ENCODE data around the gene MMP25. TPM values are rescaled to one million over a fixed set of nuclear protein-coding genes. Genes with fewer than 3 reads are reported as not detected.
A peak's percentile ranks its signal among the peaks of the same experiment; 100 is the strongest.

Gene MMP25, protein sequence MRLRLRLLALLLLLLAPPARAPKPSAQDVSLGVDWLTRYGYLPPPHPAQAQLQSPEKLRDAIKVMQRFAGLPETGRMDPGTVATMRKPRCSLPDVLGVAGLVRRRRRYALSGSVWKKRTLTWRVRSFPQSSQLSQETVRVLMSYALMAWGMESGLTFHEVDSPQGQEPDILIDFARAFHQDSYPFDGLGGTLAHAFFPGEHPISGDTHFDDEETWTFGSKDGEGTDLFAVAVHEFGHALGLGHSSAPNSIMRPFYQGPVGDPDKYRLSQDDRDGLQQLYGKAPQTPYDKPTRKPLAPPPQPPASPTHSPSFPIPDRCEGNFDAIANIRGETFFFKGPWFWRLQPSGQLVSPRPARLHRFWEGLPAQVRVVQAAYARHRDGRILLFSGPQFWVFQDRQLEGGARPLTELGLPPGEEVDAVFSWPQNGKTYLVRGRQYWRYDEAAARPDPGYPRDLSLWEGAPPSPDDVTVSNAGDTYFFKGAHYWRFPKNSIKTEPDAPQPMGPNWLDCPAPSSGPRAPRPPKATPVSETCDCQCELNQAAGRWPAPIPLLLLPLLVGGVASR
- total RNA-seq = 0.05 TPM in 2 replicates
- 2.2 TPM for polyA plus RNA-seq (2012)

DNA sequence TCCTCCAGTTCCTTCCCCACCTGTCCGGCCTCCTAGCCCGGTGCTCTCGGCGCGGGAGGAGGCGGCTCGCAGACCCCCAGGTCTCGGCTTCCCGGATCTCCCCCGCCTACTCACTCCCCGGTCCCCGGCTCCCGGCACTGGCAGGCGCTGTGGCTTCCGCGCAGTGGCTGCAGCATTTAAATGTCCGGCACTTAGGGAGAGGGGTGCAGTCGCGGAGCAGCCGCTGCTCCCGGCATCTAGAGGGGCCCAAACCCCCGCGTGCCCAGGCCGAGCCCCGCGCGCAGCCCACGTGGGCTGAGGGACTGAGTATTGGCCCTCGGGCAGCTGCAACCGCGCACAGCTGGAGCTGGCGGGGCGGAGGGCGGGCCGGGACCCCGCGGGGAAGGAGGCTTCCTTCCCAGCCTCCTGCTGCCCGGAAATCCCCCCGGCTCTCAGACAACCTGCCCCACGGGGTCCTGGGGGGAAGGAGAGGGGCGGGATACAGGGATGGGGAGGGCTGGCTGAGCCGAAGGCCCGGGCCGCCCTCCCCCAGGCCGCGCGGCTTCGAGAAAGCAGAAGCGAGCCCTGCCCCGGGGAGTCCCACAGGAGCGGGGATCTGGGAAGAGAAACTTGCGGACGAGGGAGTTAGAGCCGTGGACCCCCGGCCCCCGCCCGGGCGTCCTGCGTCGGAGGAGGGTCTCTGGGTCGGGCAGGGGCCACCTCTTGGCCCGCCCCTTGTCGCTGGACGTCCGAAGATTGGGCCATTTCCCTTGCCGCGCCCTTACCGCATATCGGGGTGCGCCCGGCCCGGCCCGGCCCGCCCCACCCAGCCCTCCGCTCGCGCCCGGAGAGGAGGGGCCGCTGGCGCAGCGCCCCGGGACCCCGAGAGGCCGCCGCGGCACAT lies at the start of gene MMP25:
Gene MMP25 (plus strand): TSS at position 804 of the 883 bp plus-strand sequence. CDS start 357 bp downstream, outside the sequence.
- DNase-seq (ENCODE audit: low read depth) = no peak

DNA sequence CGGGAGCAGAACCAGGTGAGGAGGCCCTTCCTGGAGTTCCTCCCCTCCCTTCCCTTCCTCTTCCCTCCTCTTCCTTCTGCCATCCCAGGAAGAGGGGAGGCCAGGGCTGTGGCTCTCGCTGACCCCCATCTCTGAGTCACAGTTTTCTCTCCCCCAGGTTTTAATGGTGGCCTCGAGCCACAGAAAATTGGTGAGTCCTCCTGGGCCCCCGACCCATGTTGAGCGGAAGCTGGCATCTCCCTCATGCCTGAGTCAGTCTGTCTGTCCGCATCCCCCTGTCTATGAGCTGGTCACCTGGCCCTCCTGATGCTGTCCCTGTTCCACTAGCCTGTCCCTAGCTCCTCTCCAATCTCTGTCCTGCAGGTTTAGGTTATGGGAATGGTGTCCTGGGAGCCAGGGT lies 46.4 kb upstream of the MMP25 start:
- no peak for DNase-seq (ENCODE audit: low read depth)

DNA sequence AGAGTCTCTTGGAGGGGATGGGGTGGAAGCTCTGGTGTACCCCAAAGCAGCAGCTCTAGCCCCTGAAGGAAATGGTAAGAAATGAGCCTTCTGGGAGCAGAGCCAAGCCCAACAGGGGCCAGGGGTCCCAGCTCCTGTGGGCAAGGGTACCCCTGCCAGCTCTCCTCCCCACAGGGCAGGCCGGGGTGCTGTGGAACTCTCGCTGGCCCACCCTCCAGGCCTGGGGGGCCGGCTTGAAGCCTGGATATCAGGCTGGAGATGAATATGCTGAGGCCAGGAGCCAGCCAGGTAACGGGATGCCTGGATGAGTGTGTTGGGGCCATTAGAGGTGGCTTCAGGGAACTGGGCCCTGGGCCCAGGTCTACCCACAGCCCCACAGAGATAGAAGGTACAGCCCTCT lies 45.8 kb upstream of the MMP25 start:
- DNase-seq (ENCODE audit: low read depth) = no peak

DNA sequence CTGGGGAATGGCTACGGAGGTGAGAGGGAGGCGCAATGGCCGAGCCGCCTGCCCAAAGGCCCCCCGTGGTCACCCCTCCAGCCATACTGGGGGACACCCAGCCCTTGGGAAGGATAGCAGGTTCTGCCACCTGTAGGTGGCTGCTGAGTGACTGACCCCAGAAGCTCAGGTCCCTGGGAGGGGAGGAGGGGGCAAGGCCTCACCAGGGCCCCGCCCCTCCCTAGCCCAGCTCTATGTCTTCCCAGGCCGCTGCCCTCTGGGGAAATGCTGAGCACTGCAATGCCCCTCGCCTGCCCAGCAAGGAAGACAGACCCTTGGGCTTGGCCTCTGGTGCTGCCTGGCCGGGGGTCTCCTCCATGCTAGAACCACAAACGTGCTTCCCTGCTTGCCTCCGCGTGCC lies 45.0 kb upstream of the MMP25 start:
- no peak for DNase-seq (ENCODE audit: low read depth)

DNA sequence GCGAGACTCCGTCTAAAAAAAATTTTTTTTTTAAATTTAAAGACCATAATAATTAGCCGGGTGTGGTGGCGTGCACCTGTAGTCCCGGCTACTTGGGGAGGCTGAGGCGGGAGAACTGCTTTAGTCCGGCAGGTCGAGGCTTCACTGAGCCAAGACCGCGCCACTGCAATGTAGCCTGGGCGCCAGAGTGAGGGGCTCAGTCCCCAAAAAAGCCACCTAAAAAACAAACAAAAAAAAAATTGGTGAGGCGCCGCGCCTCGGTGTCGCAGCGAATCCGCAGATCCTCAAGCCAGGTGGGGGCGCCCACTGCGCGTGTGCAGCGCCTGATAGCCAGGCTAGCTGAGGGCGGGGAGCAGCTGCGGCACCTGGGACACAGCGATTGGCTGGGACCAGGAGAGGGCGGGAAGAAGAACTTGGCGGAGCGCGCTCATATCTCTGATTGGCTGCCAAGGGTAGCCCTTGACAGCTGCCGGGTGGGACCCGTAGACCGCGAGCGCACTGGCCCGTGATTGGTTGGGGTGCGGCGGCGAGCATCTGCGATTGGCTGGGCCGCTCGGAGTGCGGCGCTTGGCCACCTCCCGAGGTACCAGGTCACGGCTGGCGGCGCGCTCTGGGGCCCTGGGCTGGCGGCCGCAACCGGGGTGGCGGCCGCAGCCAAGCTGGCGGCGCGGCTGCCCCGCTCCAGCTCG lies 42.6 kb upstream of the MMP25 start:
- DNase-seq (ENCODE audit: low read depth) = peak; percentile 99

DNA sequence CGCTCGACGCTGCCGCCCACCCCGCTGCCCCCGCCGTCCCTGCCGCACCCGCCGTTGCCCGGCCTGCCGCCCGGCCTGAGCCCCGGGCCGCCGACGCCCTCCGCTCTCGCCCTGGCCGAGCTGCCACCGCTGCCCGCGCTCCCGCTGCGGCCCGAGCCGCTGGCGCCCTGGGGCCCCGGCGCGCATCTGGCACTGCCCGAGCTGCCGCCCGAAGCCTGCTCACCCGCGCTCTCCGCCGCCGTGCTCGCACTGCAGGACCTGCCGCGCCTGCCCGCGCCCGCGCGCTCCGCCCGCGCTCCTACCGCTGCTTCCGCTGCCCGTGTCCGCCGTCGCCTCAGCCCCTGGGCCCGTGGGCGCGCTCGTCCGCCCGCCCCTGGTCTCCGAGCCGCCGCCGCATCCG lies 42.0 kb upstream of the MMP25 start:
- DNase-seq (ENCODE audit: low read depth) = no peak

DNA sequence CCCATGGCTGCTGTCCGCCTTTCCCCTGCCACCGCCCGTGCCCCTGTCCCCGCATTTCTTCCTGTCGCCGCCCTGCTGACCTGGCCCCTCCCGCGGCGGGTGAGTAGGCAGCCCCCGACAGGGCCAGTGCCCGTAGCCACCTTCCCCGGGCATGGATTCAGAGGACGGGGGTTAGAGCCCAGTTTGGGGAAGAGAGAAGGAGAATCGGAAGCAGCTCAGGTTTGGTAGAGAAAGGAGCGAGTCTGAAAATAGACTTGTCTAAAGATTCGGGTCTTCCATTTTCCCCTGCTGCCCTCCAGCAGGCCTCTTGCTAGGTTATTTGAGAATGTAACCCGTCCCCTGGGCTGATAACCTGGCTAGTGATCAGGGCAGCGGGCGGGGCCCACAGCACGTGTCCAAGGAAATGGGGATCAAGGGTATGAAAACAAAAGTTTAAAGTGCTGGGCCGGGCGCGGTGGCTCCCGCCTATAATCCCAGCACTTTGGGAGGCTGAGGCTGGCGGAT lies 41.5 kb upstream of the MMP25 start:
- DNase-seq (ENCODE audit: low read depth) = no peak

DNA sequence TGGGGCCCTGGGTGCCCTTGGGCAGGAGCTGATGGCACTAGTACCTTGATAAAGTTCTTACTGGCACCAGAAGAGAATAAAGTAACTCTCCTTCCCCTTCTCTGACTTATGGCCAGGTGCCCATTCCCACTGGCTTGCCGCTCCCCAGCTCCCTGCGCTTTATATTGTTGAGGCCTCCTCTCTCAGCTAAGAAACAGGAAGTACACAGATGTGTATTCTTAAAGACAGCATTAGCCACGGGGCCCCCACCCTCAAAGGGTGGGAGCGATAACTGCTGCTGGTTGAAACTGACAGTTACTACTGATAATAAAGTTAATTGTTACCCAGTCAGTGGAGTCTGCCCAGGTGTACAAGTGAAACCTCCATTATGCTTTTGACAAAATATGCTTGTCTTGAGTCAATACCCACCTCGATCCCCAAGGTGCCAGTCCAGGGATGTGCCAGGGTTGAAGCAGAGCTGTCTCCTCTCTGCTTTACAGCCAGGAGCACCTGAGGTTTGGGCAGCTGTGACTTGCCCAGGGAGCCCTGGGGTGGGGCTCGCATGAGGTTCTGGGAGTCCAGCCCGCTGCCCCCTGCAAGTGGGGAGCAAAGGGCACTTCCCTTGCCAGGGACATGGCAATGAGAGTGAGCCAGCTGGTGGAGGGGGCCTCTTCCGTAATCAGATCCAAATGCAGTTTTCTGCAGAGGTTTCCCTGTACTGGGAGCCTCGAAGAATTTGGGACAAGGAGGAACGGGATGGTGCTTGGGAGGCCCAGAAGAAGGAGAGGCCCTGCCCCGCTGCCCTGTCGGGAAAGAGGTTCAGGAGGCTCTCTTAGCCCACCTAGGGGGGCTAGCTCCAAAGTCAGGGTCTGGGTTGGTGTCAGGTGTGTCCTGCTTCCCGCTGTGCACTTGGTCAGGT lies 39.1 kb upstream of the MMP25 start:
- DNase-seq (ENCODE audit: low read depth) = no peak

DNA sequence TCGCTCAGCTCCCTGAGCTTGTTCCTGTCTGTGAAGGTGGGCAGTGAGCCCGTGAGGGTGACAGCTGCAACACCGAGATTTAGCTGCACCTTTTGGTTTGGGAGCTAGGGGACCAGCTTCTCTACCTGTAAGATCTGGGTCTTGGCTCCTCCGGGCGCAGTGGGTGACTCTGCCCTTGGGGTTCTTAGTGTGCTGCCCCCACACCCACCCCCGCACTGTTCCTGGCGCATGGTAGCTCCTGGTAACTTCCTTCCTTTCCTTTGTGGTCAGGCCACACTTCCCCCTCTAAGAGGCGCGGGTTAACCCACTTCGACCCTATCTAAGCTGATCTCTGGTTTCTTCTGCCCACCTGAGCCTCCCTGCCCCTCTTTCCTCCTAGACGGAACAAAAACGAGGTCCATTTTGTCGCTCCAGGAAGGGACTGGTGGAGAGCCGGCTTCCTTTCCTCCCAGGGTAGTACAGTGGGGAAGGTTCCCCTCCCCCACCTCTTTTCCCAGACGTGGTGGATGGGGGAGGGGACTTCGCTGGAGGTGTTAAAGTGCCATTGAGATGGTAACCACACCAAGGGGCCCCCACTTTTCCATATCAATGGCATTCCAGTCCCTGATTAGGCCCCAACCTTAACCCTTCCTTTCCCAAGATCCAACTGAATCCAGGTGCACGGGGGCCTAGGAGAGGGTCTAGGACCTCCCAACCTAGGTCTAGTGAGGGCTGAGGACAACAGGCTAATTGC lies 38.2 kb upstream of the MMP25 start:
- DNase-seq (ENCODE audit: low read depth) = no peak

DNA sequence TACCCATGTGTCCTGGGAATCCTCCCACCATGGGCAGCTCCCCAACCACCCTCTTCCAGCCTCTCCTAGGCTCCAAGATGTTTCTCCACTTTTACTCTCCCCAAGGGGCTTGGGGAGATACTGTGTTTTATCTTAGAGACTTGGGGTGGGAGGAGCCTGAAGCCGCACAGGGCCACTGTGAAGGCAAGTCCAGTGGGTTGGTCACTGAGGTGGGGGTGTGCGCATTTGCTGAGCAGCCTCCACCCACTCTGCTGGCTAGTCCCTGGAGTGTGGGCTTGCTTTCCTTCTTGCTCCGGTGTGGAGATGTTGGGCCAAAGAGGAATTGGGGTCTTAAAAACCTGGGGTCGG lies 37.7 kb upstream of the MMP25 start:
- DNase-seq (ENCODE audit: low read depth) = no peak

DNA sequence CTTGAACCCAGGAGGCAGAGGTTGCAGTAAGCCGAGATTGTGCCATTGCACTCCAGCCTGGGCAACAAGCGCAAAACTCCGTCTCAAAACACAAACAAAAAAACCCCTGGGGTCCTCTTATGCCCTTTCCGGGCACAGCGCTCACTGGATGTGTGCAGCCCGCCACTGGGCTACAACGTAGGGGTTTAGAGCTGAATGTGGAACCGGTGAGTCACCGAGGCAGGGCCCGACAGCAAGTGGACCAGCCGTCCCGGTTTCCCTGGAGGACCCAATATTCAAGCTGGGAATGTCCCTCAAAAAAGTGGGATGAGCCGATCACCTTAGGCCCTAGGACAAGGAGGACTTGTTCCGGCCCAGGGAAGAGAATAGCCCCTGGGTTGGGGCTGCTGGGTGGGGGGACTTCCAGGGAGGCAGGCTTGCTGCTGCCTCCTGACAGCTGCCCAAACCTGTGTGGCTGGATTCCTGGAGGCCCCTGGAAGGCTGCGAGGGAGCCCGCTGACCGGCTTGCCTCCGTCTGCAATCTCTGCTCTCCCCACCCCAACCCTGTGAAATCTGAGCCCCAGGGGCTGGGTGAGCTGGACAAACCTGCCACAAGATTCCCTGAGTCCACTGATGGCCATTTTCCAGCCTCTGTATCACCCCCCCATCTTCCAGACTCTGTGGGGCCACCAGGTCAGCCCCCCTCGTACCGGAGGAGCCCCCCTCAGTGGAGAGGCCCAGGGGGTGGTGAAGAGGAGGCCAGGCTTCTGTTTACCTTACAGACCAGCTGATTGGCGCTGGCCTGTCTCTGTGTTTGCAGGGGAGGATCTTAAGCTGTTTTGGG lies 36.6 kb upstream of the MMP25 start:
- no peak for DNase-seq (ENCODE audit: low read depth)

DNA sequence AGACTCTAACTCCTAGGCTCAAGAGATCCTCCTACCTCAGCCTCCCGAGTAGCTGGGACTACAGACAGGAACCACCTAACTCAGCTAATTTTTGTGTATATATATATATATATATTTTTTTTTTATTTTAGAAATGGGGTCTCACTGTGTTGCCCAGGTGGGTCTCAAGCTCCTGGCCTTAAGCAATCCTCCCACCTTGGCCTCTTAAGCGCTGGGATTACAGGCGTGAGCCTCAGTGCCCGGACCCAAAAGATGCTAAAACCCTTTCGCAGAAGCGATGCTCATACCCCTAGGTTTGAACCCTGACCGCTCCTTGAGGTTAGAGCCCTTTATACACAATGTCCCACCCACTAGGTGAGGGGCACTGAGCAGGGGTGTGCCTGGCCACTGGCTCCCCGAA lies 35.9 kb upstream of the MMP25 start:
- no peak for DNase-seq (ENCODE audit: low read depth)

DNA sequence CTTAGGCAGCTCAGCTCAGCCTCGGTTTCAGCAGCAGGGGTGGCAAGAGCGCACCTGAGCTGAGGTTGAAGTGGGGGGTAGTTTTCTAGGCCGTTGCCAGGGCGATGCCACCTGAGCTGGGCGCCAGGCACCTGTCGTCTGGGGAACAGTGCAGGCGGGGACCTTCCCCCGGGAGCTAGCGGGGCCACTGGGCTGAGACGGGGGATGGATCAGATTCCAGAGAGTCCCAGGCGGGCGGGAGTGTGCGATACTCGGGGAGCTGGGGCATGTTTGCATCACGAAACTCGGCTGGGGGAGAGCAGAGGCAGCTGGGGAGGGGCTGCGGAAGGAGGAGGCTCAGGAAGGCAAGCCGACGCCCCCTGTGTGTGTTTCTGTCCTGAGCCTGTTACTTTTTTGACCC lies 34.1 kb upstream of the MMP25 start:
- no peak for DNase-seq (ENCODE audit: low read depth)

DNA sequence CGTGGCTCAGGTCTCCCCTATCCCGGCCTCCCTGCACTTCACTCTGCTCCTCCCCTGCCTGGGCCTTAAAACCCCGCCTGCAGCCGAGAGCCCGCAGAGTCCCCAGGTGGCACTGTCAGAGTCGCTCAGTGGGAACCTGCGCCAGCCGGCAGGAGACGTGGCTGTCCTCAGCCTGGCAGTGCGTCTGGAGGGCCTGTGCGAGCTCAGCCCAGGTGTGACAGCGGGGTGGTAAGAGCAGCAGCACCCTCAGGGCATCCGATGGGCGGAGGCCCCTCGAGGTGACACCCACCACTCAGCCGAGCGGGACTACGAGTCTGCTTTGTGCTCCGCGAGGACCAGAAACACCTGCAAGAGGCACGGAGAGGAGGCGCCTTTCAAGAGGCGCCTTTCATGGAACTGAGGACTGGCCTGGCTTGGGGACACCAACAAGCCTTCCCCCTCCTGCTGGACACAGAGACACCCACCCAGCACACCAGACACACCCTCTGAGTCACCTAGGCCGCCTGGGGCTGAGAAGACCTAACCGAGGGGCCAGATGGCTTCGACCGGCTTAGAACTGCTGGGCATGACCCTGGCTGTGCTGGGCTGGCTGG lies 33.4 kb upstream of the MMP25 start, which contains the start of gene CLDN9:
Gene CLDN9 (plus strand): TSS at position 96 of the 593 bp plus-strand sequence. CDS start 440 bp downstream, at position 536.
- no peak for DNase-seq (ENCODE audit: low read depth)

DNA sequence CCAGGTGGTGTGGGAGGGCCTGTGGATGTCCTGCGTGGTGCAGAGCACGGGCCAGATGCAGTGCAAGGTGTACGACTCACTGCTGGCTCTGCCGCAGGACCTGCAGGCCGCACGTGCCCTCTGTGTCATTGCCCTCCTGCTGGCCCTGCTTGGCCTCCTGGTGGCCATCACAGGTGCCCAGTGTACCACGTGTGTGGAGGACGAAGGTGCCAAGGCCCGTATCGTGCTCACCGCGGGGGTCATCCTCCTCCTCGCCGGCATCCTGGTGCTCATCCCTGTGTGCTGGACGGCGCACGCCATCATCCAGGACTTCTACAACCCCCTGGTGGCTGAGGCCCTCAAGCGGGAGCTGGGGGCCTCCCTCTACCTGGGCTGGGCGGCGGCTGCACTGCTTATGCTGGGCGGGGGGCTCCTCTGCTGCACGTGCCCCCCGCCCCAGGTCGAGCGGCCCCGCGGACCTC lies 32.8 kb upstream of the MMP25 start:
- no peak for DNase-seq (ENCODE audit: low read depth)

DNA sequence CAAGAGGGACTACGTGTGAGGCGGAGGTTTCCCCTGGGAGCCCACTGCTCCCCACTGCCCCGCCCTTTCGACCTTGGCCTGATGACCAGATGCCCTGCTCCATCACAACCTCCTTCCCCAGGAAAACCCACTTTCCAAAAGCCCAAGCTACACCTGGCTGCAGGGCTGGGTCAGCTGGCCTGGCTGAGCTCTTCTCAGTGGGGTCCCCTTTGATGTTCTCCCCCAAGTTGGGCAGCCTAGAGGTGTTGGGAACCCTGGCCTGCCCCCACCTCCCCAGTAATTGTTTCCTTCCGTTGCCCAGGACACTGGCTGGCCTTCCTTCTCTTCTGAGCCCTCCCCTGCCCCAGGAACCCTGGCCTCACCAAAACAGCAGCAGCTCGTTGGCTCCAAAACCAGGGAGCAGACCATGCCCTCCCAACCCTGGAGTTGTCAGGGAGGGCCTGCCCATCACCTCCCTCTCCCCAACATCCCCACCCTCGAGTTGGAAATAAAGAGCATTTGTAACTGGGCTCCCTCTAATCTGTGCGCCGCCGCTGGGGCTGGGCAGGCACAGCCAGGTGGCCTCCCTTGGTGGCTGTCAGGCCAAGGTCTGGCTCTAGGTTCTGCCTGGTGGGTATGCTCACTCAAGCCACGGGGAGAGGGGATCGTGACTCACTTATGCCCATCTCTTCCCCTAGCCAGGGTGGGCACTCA lies 32.2 kb upstream of the MMP25 start:
- DNase-seq (ENCODE audit: low read depth) = no peak

DNA sequence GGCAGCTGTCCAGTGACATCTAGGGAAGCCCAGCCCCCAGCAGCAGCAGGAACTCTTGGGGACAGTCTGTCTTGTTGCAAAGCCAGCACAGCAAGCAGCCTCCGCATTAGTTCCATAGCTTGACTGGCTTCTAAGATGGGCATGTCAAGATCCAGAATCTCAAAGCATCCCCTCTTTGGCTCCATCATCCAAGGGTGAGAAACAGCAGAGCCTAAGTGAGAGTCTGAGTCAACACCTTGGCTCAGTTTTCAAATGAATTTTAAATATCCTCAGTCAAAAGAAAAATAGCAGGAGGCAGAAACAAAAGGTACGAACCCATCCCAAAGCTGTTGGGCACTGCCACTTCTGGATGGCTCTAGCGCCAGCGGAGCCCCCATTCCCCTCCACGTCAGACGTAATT lies 31.4 kb upstream of the MMP25 start:
- DNase-seq (ENCODE audit: low read depth) = no peak

Data from myocyte (in vitro differentiated cells).